Lung (tissue), 12 donors: ENCODE data around the gene THEMIS2. TPM values are rescaled to one million over a fixed set of nuclear protein-coding genes. Genes with fewer than 3 reads are reported as not detected.
A peak's percentile ranks its signal among the peaks of the same experiment; 100 is the strongest.

Experiments used
- ATAC-seq: fragments of 200-7000 bp; cut with Tn5 transposase; one replicate; pipeline ENCODE4 v1.9.1; 2020; ENCODE audit warnings: moderate number of reproducible peaks; ENCODE audit not compliant: insufficient read depth, low FRiP score
- DNase-seq, 3 donors: peaks; one replicate each; pipeline ENCODE4 v3.0.0-alpha.2; 2013 to 2017
- H3K27ac ChIP-seq, 2 donors: one replicate each; pipeline ENCODE4 v1.5.1; 2013; ENCODE audit warnings: mild to moderate bottlenecking in 2 of 2, moderate library complexity in 2 of 2, control low read depth in 1 of 2, inconsistent platforms in 1 of 2, low read depth in 1 of 2, low read length in 1 of 2
- H3K27me3 ChIP-seq, 3 donors: one replicate each; pipeline ENCODE4 v1.5.1; 2013; ENCODE audit warnings: low read length in 2 of 3; ENCODE audit not compliant: control insufficient read depth in 3 of 3, insufficient read depth in 3 of 3
- H3K36me3 ChIP-seq, 4 donors: one replicate each; pipeline ENCODE4 v1.5.1; 2013; ENCODE audit warnings: low read length in 4 of 4, mild to moderate bottlenecking in 1 of 4, moderate library complexity in 1 of 4; ENCODE audit not compliant: control insufficient read depth in 4 of 4, insufficient read depth in 4 of 4
- H3K4me1 ChIP-seq, 5 donors: one replicate each; pipeline ENCODE4 v1.5.1; 2013; ENCODE audit warnings: low read length in 5 of 5, mild to moderate bottlenecking in 2 of 5, moderate library complexity in 1 of 5; ENCODE audit not compliant: control insufficient read depth in 5 of 5, insufficient read depth in 5 of 5
- H3K4me3 ChIP-seq: one replicate; pipeline ENCODE4 v1.5.1; 2013; ENCODE audit warnings: mild to moderate bottlenecking, control low read depth, moderate library complexity
- H3K9ac ChIP-seq, 2 donors: one replicate each; pipeline ENCODE4 v1.5.1; 2013; ENCODE audit warnings: low read length in 2 of 2, control low read depth in 1 of 2; ENCODE audit not compliant: insufficient read depth in 1 of 2
- H3K9me3 ChIP-seq, 4 donors: one replicate each; pipeline ENCODE4 v1.5.1; 2013; ENCODE audit warnings: low read length in 3 of 4, mild to moderate bottlenecking in 1 of 4, moderate library complexity in 1 of 4; ENCODE audit not compliant: control insufficient read depth in 4 of 4, insufficient read depth in 3 of 4
- CTCF ChIP-seq: IDR thresholded peaks from 2 replicates; pipeline ENCODE4 v1.5.1; 2012; ENCODE audit warnings: mild to moderate bottlenecking; ENCODE audit errors: control extremely low read depth, extremely low read depth
- WGBS, 2 donors: extraction: QIAGEN DNeasy Blood & Tissue Kit; methylation state at CpG; one replicate each; pipeline ENCODE4 v1.1.7; 2013; 5-methylcytosine and 5-hydroxymethylcytosine counted together
- polyA plus RNA-seq, 2 donors: library from polyadenylated mRNA; stranded (reverse); fragments of 200-250 nt; gene quantifications; one replicate each; pipeline ENCODE4 v1.2.1, GENCODE V29; 2013
- total RNA-seq, 2 donors: library from RNA; depleted of rRNA in 1 of 2; stranded (reverse); fragments of >200 nt in 1 of 2; gene quantifications; one replicate each; pipeline ENCODE4 v1.2.1, GENCODE V29; 2014 to 2021
- donor health status: control.
- donor health status: control.
- donor health status: Bipolar disorder and iron deficiency.
- donor health status: healthy.
- donor health status: DM: yes; HTN: yes; CAD: no.

THEMIS2 gene
- total and polyA plus RNA-seq, 4 donors: 21.3 to 153 (median 71.8) TPM

GRCh38 chr1:27830621-27831440 is 41.5 kb upstream of the THEMIS2 start, which contains the start of gene PPP1R8:
TSS of gene PPP1R8 (plus strand) at chr1:27830782. CDS start at chr1:27830836, 54 bp downstream.
- H3K9me3 ChIP-seq: no peaks in the 10 kb centered on the region
- 0% methylated on average over 58 to 60 of the region's 60 CpGs for WGBS, 2 donors
- peaks cover 0 to 8% (median 6%) of the 10 kb centered on the region in 4 donors for H3K36me3 ChIP-seq
- H3K9ac ChIP-seq: peak within 1 kb of the TSS; percentile 84 to 98
- no peak for TF ChIP-seq CTCF
- peak within 1 kb of the TSS; percentile 75 for H3K4me3 ChIP-seq
- ATAC-seq: peak; percentile 99
- peaks cover 0 to 11% (median 8%) of the 10 kb centered on the region in 5 donors for H3K4me1 ChIP-seq
- peak within 1 kb of the TSS; percentile 80 to 87 for H3K27ac ChIP-seq
- no peaks in the 10 kb centered on the region for H3K27me3 ChIP-seq
- DNase-seq: peak; percentile 96 to 99 (median 98)

GRCh38 chr1:27831568-27832410 is 40.6 kb upstream of the THEMIS2 start:
- 52 to 56% methylated on average over 10 of the region's 10 CpGs for WGBS, 2 donors

GRCh38 chr1:27832762-27833161 is 39.6 kb upstream of the THEMIS2 start:
- H3K27ac ChIP-seq: no peak overlapping the region
- DNase-seq (no peak), ATAC-seq (no peak)
- WGBS, 2 donors: 93 to 97% methylated on average over 2 of the region's 2 CpGs
- H3K9me3 ChIP-seq: no peaks in the 10 kb centered on the region
- no peaks in the 10 kb centered on the region for H3K27me3 ChIP-seq
- peaks cover 0 to 12% (median 5%) of the 10 kb centered on the region in 4 donors for H3K36me3 ChIP-seq
- H3K4me3 ChIP-seq: no peak overlapping the region
- H3K9ac ChIP-seq: no peak overlapping the region
- peaks cover 0 to 11% (median 8%) of the 10 kb centered on the region in 5 donors for H3K4me1 ChIP-seq
- TF ChIP-seq CTCF: no peak

More at GRCh38 chr1:27831568-27832410, 40.6 kb upstream of the THEMIS2 start:
- H3K27ac ChIP-seq: no peak overlapping the region
- no peak for ATAC-seq
- no peaks in the 10 kb centered on the region for H3K27me3 ChIP-seq
- TF ChIP-seq CTCF: no peak
- peaks cover 0 to 11% (median 6%) of the 10 kb centered on the region in 4 donors for H3K36me3 ChIP-seq
- H3K4me1 ChIP-seq: peaks cover 0 to 11% (median 8%) of the 10 kb centered on the region in 5 donors
- no peaks in the 10 kb centered on the region for H3K9me3 ChIP-seq
- peak overlapping the region; percentile 42 for H3K4me3 ChIP-seq
- DNase-seq: peak in 1 of 3 donors; percentile 12
- H3K9ac ChIP-seq: peak overlapping the region; percentile 38 to 84
